Activated CD8-positive, alpha-beta memory T cell treated with anti-CD3 and anti-CD28 coated beads, Interleukin-2, amount 50 U/mL, for 24 hours (primary cell): Measurements from ENCODE around the gene HGFAC.
A peak's percentile ranks its signal among the peaks of the same experiment; 100 is the strongest.
"Not testable (repeated sequence)": the region's sequence is repeated elsewhere in the genome, so short reads cannot be mapped to it uniquely, and the experiment has no call there.

ENCODE experiments used
- DNase-seq: peaks from one replicate; pipeline ENCODE4 v3.0.0-alpha.2; 2020; ENCODE audit errors: extremely low read depth

HGFAC gene

GRCh38 chr4:3442959-3443749 is 1.4 kb downstream of the HGFAC start:
- DNase-seq, result peak; percentile 12

- DNase-seq, result no peak
Observed at GRCh38 chr4:3443750-3444309, 2.1 kb downstream of the HGFAC start.

GRCh38 chr4:3444351-3445110 is 2.8 kb downstream of the HGFAC start:
- no peak for DNase-seq

GRCh38 chr4:3445111-3445820 is 3.5 kb downstream of the HGFAC start:
- DNase-seq, result no peak

- DNase-seq, result no peak
Observed at GRCh38 chr4:3445829-3446545, 4.2 kb downstream of the HGFAC start.

GRCh38 chr4:3446631-3447320 is 5.0 kb downstream of the HGFAC start:
- DNase-seq, result no peak

GRCh38 chr4:3447431-3448395 is 5.9 kb downstream of the HGFAC start:
- DNase-seq, result no peak

- no peak for DNase-seq
Observed at GRCh38 chr4:3449047-3449573, 7.3 kb downstream of the HGFAC start.

GRCh38 chr4:3449574-3450534 is 8.1 kb downstream of the HGFAC start:
- no peak for DNase-seq

GRCh38 chr4:3450643-3451042 is 8.9 kb downstream of the HGFAC start:
- DNase-seq, result no peak

GRCh38 chr4:3451956-3452355 is 10.2 kb downstream of the HGFAC start:
- DNase-seq, result no peak

GRCh38 chr4:3452376-3452775 is 10.6 kb downstream of the HGFAC start:
- no peak for DNase-seq

- DNase-seq, result not testable (repeated sequence)
Observed at GRCh38 chr4:3455596-3455995, 13.8 kb downstream of the HGFAC start.

- no peak for DNase-seq
Observed at GRCh38 chr4:3458371-3458770, 16.6 kb downstream of the HGFAC start.

GRCh38 chr4:3459156-3459555 is 17.4 kb downstream of the HGFAC start:
- DNase-seq, result not testable (repeated sequence)

- DNase-seq, result no peak
Observed at GRCh38 chr4:3460926-3461325, 19.2 kb downstream of the HGFAC start.

- DNase-seq, result no peak
Observed at GRCh38 chr4:3461515-3462291, 19.9 kb downstream of the HGFAC start.
